PC-3 (cell line): ENCODE data around the gene ARHGEF4. TPM values are rescaled to one million over a fixed set of nuclear protein-coding genes. Genes with fewer than 3 reads are reported as not detected.

ENCODE experiments used
- ATAC-seq: fragments of 200-7000 bp; cut with Tn5 transposase; 2 replicates; pipeline ENCODE4 v1.9.1; 2020; ENCODE audit warnings: mild to moderate bottlenecking, moderate library complexity
- BruUV-seq: library from RNA; stranded (reverse); fragments of 400-500 nt; replicated peaks from 2 replicates; lab custom pipeline; 2021; lab: Mats Ljungman, UMichigan
- CTCF ChIA-PET: fragments of 300-600 bp; sonication (Branson Sonifier 250); formaldehyde crosslinking; loops from one replicate; lab custom pipeline; 2022; ENCODE audit warnings: antibody characterized with exemption; lab: Charles Lee
- POLR2A ChIA-PET: fragments of 300-600 bp; sonication (Branson Sonifier 250); formaldehyde crosslinking; loops from one replicate; lab custom pipeline; 2022; ENCODE audit warnings: antibody characterized with exemption; ENCODE audit not compliant: unreplicated experiment; lab: Charles Lee
- DNase-seq: peaks from one replicate; pipeline ENCODE4 v3.0.0-alpha.2; 2015
- H2AFZ ChIP-seq: fragments of 300-600 bp; sonication (generic); 2 replicates; pipeline ENCODE4 v1.6.0; 2016; ENCODE audit warnings: antibody characterized with exemption, low read length
- H3F3A ChIP-seq: fragments of 300-600 bp; sonication (generic); one replicate; pipeline ENCODE4 v1.6.0; 2017; ENCODE audit warnings: antibody characterized with exemption, low read length, control low read depth, mild to moderate bottlenecking; ENCODE audit not compliant: unreplicated experiment
- H3K27ac ChIP-seq: fragments of 300-600 bp; sonication (generic); 2 replicates; pipeline ENCODE4 v1.5.1; 2016; ENCODE audit warnings: mild to moderate bottlenecking, low read length
- H3K27me3 ChIP-seq: fragments of 300-600 bp; sonication (generic); 2 replicates; pipeline ENCODE4 v1.6.1; 2016; ENCODE audit warnings: low read length, mixed read lengths
- H3K36me3 ChIP-seq: fragments of 300-600 bp; sonication (generic); 2 replicates; pipeline ENCODE4 v1.6.1; 2016; ENCODE audit warnings: low read depth, mixed run types, low read length, mixed read lengths
- H3K4me1 ChIP-seq: fragments of 300-600 bp; sonication (generic); 2 replicates; pipeline ENCODE4 v1.5.1; 2016; ENCODE audit warnings: low read length; ENCODE audit not compliant: insufficient read depth
- H3K4me2 ChIP-seq: fragments of 300-600 bp; sonication (generic); 2 replicates; pipeline ENCODE4 v1.6.0; 2016; ENCODE audit warnings: low read length
- H3K4me3 ChIP-seq: fragments of 300-600 bp; sonication (generic); 2 replicates; pipeline ENCODE4 v1.5.1; 2016; ENCODE audit warnings: mild to moderate bottlenecking, low read length, mixed read lengths
- H3K79me2 ChIP-seq: fragments of 300-600 bp; sonication (generic); 2 replicates; pipeline ENCODE4 v1.6.1; 2017; ENCODE audit warnings: low read length, mixed read lengths
- H3K9ac ChIP-seq: fragments of 300-600 bp; sonication (generic); 2 replicates; pipeline ENCODE4 v1.6.0; 2016; ENCODE audit warnings: mild to moderate bottlenecking, low read length
- H3K9me2 ChIP-seq: fragments of 300-600 bp; sonication (generic); replicated peaks from 2 replicates; pipeline ENCODE4 v1.6.1; 2016; ENCODE audit warnings: mixed run types, low read length, mixed read lengths
- H3K9me3 ChIP-seq: fragments of 300-600 bp; sonication (generic); 2 replicates; pipeline ENCODE4 v1.6.1; 2016; ENCODE audit warnings: low read length, mixed read lengths
- H4K20me1 ChIP-seq: fragments of 300-600 bp; sonication (generic); 2 replicates; pipeline ENCODE4 v1.6.1; 2016; ENCODE audit warnings: low read length, mixed read lengths
- CTCF ChIP-seq: fragments of 300-600 bp; sonication (generic); conservative IDR thresholded peaks from 2 replicates; pipeline ENCODE4 v1.5.1; 2017; ENCODE audit warnings: antibody characterized with exemption, low read depth, mild to moderate bottlenecking, low read length
- EZH2 ChIP-seq: fragments of 300-600 bp; sonication (generic); IDR thresholded peaks from one replicate; pipeline ENCODE4 v1.6.1; 2017; ENCODE audit warnings: antibody characterized with exemption, mild to moderate bottlenecking, low read length; ENCODE audit not compliant: unreplicated experiment
- EZH2phosphoT487 ChIP-seq: fragments of 300-600 bp; sonication (generic); IDR thresholded peaks from 2 replicates; pipeline ENCODE4 v1.6.1; 2018; ENCODE audit warnings: mild to moderate bottlenecking, antibody characterized with exemption, low read length, borderline replicate concordance
- intact Hi-C: fragments of 100-400 bp; cut with micrococcal nuclease; formaldehyde crosslinking; loops from 2 replicates; pipeline ENCODE4 v1.9.0; 2023
- total RNA-seq: library from RNA; depleted of rRNA; stranded (reverse); fragments of >200 nt; gene quantifications from 2 replicates; pipeline ENCODE4 v1.2.3, GENCODE V29; 2014

ARHGEF4 gene
- total RNA-seq, 1 experiment from 2014 or later: 21.5 TPM

GRCh38 chr2:131004446-131005209, 167.9 kb downstream of the ARHGEF4 start:
- no peak for DNase-seq

GRCh38 chr2:131005216-131005935, 168.7 kb downstream of the ARHGEF4 start:
- no peaks in the 10 kb centered on the region for H3K9me2 ChIP-seq
- H3F3A ChIP-seq: no peaks in the 10 kb centered on the region
- H3K27ac ChIP-seq: no peak overlapping the region
- CTCF ChIA-PET: no interaction called here
- no peak overlapping the region for H2AFZ ChIP-seq
- ATAC-seq: no peak
- intact Hi-C loops: no loop called here
- POLR2A ChIA-PET: interaction anchor here (0.6 kb wide), 1 partner anchor 271 kb away, joined by 4 read pairs; no protein-coding TSS in a partner anchor
- no peaks in the 10 kb centered on the region for H3K4me1 ChIP-seq
- no peaks in the 10 kb centered on the region for H3K36me3 ChIP-seq
- no TSS peak for BruUV-seq
- TF ChIP-seq EZH2phosphoT487: no peak
- no peak for TF ChIP-seq CTCF
- TF ChIP-seq EZH2: no peak
- no peak for DNase-seq
- no peaks in the 10 kb centered on the region for H4K20me1 ChIP-seq
- H3K9me3 ChIP-seq: no peaks in the 10 kb centered on the region
- no peak overlapping the region for H3K4me3 ChIP-seq
- H3K27me3 ChIP-seq: no peaks in the 10 kb centered on the region
- no peak overlapping the region for H3K4me2 ChIP-seq
- H3K9ac ChIP-seq: no peak overlapping the region
- no peaks in the 10 kb centered on the region for H3K79me2 ChIP-seq

More at GRCh38 chr2:131004446-131005209, 167.9 kb downstream of the ARHGEF4 start:
- Histone ChIP-seq H3K9ac (no peak overlapping the region), H3K36me3 (no peaks in the 10 kb centered on the region), H3K27ac (no peak overlapping the region), H3K4me1 (no peaks in the 10 kb centered on the region), H3K4me2 (no peak overlapping the region), H3K27me3 (no peaks in the 10 kb centered on the region), H3K79me2 (no peaks in the 10 kb centered on the region), H3K9me3 (no peaks in the 10 kb centered on the region), H3K9me2 (no peaks in the 10 kb centered on the region), H4K20me1 (no peaks in the 10 kb centered on the region), H3F3A (no peaks in the 10 kb centered on the region), H2AFZ (no peak overlapping the region), H3K4me3 (no peak overlapping the region)
- POLR2A ChIA-PET: no interaction called here
- TF ChIP-seq CTCF (no peak), EZH2phosphoT487 (no peak), EZH2 (no peak)
- ATAC-seq: no peak
- BruUV-seq: no TSS peak
- intact Hi-C loops: no loop called here
- CTCF ChIA-PET: no interaction called here
